ENCODE measurements around the gene RTEL1.

DNA sequence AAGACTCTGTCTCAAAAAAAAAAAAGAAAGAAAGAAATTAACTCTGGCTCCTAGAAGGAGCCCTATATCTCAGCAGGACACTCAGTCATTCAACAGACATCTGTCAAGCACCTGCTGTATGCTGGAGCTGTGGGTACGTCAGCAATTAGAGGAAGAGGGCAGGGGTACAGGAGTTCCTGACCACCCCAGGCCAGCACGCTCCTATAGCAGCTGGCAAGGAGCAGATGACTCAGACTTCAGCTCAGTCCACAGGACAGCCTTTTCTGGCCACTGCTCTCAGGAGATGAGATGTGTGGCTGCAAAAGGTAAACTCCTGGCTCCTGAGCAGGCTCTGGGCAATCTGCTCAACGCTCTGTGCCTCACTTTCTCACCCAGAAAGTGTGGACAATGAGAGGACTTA is 1.7 kb upstream of the RTEL1 start:
- TF ChIP-seq, protein P1, sequence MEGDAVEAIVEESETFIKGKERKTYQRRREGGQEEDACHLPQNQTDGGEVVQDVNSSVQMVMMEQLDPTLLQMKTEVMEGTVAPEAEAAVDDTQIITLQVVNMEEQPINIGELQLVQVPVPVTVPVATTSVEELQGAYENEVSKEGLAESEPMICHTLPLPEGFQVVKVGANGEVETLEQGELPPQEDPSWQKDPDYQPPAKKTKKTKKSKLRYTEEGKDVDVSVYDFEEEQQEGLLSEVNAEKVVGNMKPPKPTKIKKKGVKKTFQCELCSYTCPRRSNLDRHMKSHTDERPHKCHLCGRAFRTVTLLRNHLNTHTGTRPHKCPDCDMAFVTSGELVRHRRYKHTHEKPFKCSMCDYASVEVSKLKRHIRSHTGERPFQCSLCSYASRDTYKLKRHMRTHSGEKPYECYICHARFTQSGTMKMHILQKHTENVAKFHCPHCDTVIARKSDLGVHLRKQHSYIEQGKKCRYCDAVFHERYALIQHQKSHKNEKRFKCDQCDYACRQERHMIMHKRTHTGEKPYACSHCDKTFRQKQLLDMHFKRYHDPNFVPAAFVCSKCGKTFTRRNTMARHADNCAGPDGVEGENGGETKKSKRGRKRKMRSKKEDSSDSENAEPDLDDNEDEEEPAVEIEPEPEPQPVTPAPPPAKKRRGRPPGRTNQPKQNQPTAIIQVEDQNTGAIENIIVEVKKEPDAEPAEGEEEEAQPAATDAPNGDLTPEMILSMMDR (IDR thresholded peaks at IDR 0.05), result no peak
- no peak for TF ChIP-seq EZH2 (IDR thresholded peaks at IDR 0.05; ENCODE audit: borderline replicate concordance, insufficient read depth, low read depth, low read length, poor library complexity, severe bottlenecking)
